Right lung (tissue), 5 donors: ENCODE results near the gene XKRX. TPM values are rescaled to one million over a fixed set of nuclear protein-coding genes. Genes with fewer than 3 reads are reported as not detected.

ENCODE experiments used
- DNase-seq, 2 donors: peaks; one replicate each; pipeline ENCODE4 v3.0.0-alpha.2; 2013
- polyA plus RNA-seq, 5 donors: library from polyadenylated mRNA; unstranded; fragments of 120-200 nt; gene quantifications; one replicate each; pipeline versions ENCODE4 v1.2.1 to v1.2.3, GENCODE V29; 2013; ENCODE audit warnings: inconsistent platforms in 1 of 5, low replicate concordance in 1 of 5; ENCODE audit not compliant: insufficient read length in 5 of 5, insufficient read depth in 1 of 5

Gene XKRX
- polyA plus RNA-seq, 5 donors = 1.7 to 3.0 (median 2.1) TPM

DNA sequence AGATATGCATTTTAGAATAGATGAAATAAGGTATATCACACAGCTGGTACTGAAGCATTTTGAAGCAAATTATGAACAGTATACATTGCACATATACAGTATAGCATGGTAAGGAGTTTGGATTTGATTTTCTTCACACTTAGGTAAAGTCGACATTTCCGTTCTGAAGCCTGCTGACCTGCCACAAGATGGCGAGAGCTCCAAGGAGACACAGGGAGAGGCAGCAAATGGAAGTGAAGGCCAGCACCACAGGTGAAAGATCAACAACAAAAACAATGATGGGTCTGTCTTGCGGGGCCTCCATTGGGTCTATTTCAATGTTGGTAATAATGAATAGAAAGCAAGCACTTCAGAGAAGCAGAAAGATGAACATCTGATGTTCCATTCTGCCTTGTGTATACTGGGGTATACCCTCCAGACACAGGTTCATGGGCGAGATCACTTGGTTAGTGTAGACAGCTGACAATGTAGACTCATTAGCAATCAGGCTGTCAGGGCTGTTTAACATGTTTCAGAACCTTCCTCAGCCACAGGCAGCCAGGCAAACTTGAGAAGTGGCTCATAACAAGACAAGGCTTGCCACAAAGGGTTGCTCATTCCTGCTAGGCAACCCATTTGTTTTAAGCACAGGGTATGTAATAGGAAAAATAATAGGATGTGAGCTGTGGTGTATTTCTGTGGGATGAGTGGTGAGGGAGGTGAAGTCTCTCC lies 33.2 kb downstream of the XKRX start:
- no peak for DNase-seq

DNA sequence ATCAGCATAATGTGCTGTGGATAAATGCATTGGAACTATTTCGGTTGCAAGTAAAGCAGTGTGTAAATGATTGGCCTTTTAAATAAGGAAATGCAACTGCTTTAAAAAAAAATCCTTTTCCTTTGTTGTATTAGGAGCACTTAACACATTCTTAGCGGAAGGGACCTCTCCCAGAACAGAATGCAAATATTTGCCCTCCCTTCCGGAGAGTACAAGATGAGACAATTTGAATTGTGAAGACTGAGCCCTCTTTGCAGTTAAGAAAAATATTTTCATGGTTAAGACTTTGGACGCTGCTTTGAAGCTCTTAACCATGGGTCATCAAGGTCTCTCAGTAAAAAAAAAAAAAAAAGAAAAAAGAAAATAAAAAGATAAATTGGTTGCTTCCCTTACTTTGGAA lies 45.1 kb downstream of the XKRX start:
- DNase-seq = no peak

DNA sequence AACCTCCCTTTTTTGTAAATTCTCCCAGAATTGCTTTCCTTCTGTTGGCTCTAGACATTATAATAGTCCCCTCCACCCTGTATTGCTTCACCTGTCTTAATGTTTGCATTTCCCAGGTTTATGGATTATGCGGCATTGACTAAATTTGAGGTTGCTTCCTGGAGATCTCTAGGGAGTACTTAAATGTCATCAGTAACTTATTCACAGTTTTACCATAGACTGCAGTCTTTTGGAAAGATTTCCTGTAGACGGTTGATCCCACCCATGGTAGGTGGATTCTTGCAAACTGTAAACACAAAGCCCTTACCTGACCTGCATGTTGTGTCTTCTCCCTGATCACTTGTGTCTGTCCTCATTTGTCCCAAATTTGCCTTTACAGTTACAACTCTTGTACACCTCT lies 48.3 kb downstream of the XKRX start:
- no peak for DNase-seq

DNA sequence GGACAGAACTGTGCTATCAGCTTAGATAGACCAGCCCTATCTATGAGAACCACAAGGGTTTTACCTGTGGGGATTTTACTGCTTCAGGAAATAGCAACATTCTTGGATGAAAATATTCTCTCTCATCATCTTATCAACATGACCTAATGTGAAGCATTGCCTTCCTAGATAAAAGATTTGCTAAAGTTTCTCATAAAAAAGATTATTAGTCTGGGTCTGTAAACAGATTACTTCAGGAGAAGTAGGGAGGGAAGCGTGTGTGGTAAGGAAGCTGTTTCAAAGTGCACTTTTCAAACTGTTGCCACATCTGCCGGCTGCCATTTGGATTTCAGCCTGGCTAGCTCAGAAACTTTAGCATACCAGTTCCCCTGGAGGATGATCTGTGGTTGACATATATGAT lies 54.4 kb downstream of the XKRX start, which contains the start of gene NOX1:
Gene NOX1, minus strand, starts transcription at position 35 of the 400 bp plus-strand sequence. CDS start 220 bp downstream, outside the sequence.
- DNase-seq = no peak

DNA sequence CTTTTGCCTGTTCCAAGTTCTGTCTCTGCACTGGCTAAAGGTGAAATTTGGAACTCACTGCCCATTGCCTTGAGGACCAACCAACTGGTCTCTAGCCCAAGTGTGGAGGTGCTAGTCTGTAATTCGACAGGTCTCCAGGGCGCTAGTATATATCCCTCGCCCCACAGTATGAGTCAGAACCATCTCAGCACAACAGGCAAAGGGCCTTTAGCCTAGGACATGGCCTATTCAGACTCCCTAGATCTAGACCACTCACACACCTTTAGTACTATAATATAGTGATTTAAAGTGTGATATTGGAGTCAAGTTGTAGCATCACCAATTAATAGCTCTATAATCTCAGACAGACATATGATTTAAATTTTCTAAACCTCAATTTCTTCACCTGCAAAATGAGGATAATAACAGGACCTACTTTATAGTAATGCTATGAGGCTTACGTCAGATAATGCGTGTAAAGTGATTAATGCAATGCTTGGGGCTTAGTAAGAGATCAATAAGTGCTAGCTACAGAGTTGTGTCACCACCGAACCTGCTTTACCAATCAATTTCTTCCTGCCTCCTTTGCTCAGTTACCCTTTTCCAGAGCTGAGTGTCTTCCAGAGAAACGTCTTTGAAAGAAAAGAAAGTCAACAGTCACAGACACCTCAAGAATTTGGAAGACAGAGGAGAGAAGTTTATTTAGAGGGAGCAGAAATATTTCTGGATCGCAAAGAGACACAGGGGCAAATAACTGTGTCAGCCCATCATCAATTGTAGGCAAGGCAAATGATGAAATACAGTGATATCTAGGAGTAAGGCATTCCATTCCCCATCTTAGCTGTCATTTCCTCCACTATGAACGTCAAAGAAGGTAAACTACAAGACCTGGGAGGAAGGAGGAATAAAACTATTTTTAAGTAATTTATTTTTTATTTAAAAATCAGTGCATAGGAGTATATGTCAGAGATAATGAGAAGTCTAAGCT lies 56.8 kb downstream of the XKRX start:
- no peak for DNase-seq

DNA sequence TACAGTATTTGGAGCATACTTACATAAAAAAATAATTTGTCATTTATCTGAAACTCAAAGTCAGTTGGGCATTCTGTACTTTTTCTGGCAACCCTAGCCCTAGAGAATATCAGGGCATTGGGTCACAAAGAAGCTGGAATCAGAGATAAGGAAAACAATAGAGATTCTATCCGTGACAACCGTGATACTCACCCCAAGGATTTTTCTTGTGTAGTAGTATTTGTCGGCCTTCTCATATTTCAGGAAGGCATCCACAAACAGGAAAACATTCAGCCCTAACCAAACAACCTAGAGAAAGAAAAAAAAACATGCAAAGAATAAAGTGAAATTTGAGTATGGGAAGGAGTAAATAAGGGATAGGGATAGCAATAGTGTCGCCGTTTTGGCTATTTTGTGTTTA lies 58.2 kb downstream of the XKRX start:
- DNase-seq = no peak

DNA sequence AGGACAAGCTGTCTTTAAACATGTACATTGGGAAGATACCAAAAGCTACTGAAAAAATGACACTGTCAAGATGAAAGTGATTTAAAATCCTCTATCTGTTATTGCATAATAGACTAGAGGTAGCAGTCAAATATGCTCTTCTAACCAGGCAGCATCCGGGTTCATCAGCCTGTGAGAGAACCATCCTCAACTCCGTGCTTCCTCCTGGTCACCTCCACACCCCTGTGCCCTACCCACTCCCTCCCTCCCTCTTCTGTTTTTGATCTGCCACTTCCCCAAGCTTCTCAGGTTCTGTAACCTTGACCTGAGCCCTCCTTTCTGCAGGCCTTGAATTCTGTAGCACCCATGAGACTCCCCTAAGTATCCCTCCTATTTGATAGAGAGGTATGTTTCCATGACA lies 60.4 kb downstream of the XKRX start:
- no peak for DNase-seq

DNA sequence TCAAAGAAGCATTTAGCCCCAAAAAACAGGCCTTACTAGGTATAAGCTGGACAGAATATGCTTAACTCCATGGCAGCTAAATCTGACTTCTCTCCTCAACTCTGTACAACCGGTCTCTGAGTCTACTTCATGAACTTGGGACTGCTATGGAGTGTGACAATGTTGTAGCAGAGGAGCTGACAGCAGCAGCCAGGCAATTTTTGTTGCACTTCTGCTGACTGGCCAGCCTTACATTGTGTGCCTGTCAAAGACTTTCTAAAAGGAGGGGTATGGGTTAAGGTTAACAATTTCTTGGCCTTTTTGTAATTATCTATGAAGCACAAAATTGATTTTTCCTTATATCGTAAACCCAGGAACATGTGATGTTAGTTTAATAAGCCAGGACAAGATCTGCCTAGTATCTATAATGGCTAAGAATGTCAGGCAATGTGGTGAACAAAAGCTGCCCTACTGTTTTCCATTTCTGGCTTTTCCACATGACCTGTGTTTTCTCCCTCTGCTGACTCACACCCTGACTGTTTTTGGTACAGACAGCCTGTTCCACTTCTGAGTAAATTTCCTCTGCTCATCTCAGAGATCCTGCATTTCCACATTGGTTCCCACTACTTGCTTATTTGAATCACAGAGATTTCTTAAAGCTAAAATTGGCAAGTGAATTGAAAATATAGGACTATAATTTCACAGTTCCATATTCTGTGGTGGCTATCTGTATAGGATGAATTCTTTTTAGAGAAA lies 63.9 kb downstream of the XKRX start:
- DNase-seq = no peak

Other genes with a start within 250 kb of the XKRX start
- gene SYTL4, start 196.8 kb downstream of the XKRX start, polyA plus RNA-seq = 10 to 100 TPM; 10.5 to 13.7 (median 11.8) TPM
- 10 to 100 TPM; 19.6 to 23.4 (median 20.9) TPM for gene CSTF2, start 108.5 kb downstream of the XKRX start, polyA plus RNA-seq
- gene NOX1, start 54.6 kb downstream of the XKRX start, polyA plus RNA-seq = 1 to 10 TPM in 1 of 5 donors, under 1 TPM in 4; 0.48 to 1.0 (median 0.75) TPM
- 1 to 10 TPM in 1 of 5 donors, under 1 TPM in 4; 0.26 to 1.0 (median 0.36) TPM for gene ARL13A, start 40.8 kb upstream of the XKRX start, polyA plus RNA-seq
- 10 to 100 TPM in 4 of 5 donors, 1 to 10 TPM in 1; 9.6 to 12.8 (median 12.3) TPM for gene TRMT2B, start 123.2 kb upstream of the XKRX start, polyA plus RNA-seq
- gene TMEM35A, start 150.0 kb upstream of the XKRX start, polyA plus RNA-seq = 10 to 100 TPM in 4 of 5 donors, 1 to 10 TPM in 1; 9.0 to 17.1 (median 13.5) TPM
- 10 to 100 TPM in 2 of 5 donors, 1 to 10 TPM in 3; 5.4 to 17.1 (median 8.8) TPM for gene CENPI, start 169.3 kb upstream of the XKRX start, polyA plus RNA-seq